Large intestine (tissue), 3 donors: ENCODE results near the gene DHRS13. TPM values are rescaled to one million over a fixed set of nuclear protein-coding genes. Genes with fewer than 3 reads are reported as not detected.

Experiments used
- DNase-seq, 2 donors: peaks; one replicate each; pipeline versions ENCODE4 v3.0.0 to v3.0.0-alpha.2; 2013
- H3K27ac ChIP-seq: one replicate; pipeline ENCODE4 v1.5.1; 2013; ENCODE audit warnings: low read length
- H3K27me3 ChIP-seq: 2 replicates; pipeline ENCODE4 v1.6.1; 2013; ENCODE audit warnings: low read length; ENCODE audit not compliant: control insufficient read depth, insufficient read depth
- H3K36me3 ChIP-seq: 2 replicates; pipeline ENCODE4 v1.6.1; 2013; ENCODE audit warnings: low read length; ENCODE audit not compliant: control insufficient read depth, insufficient read depth
- H3K4me1 ChIP-seq: one replicate; pipeline ENCODE4 v1.6.1; 2013; ENCODE audit warnings: low read length; ENCODE audit not compliant: control insufficient read depth, insufficient read depth
- H3K4me3 ChIP-seq: one replicate; pipeline ENCODE4 v1.5.1; 2013; ENCODE audit warnings: low read length
- H3K9me3 ChIP-seq: one replicate; pipeline ENCODE4 v1.6.1; 2013; ENCODE audit warnings: mild to moderate bottlenecking, low read depth, low read length, moderate library complexity; ENCODE audit not compliant: control insufficient read depth
- WGBS: methylation state at CpG from one replicate; pipeline ENCODE4 v1.1.5; 2013; ENCODE audit warnings: low lambda C conversion rate; ENCODE audit not compliant: insufficient coverage; 5-methylcytosine and 5-hydroxymethylcytosine counted together
- polyA plus RNA-seq: library from polyadenylated mRNA; unstranded; fragments of 120-200 nt; gene quantifications from one replicate; pipeline ENCODE4 v1.2.1, GENCODE V29; 2013

DHRS13 gene
- polyA plus RNA-seq, 1 donor: 8.4 TPM

DNA sequence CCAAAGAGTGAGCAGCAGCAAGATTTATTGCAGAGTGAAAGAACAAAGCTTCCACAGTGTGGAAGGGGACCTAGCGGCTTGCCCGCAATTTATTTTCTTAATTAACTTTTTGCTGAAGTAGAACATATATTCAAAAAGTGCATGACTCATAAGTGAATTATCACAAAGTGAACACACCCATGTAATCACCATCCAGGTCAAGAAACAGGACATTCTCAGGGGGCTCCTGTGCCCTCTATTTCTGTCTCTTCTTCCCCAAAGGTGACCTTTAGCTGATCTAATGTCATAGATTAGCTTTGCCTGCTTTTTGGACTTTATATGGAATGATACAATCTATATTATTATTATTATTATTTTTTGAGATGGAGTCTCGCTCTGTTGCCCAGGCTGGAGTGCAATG, 28.1 kb downstream of the DHRS13 start:
- WGBS: no CpG with 5 or more reads among the region's 3 CpGs
- no peaks in the 10 kb centered on the region for H3K9me3 ChIP-seq
- DNase-seq: no peak
- H3K27ac ChIP-seq: no peak overlapping the region
- H3K4me3 ChIP-seq: no peak overlapping the region
- peaks cover 4% of the 10 kb centered on the region for H3K4me1 ChIP-seq
- H3K36me3 ChIP-seq: peaks cover 10% of the 10 kb centered on the region
- H3K27me3 ChIP-seq: no peaks in the 10 kb centered on the region

DNA sequence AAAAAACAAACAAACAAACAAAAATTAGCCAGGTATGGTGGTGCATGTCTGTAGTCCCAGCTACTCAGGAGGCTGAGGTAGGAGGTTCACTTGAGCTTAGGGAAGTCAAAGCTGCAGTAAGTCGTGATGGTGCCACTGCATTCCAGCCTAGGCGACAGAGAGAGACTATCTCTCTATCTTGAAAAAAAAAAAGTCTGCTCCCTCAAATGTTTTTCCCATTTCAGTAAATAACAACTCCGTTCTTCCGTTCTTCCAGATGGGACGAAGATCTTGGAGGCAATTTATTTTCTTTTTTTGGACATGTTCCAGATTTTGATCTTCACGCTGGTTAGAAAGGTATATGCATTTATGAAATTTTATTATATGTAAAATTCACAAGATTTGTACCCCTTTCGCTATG, 29.0 kb downstream of the DHRS13 start:
- peaks cover under 1% of the 10 kb centered on the region for H3K36me3 ChIP-seq
- H3K27ac ChIP-seq: no peak overlapping the region
- 90% methylated on average over 4 of the region's 7 CpGs for WGBS
- H3K4me3 ChIP-seq: no peak overlapping the region
- no peaks in the 10 kb centered on the region for H3K27me3 ChIP-seq
- no peak for DNase-seq
- H3K4me1 ChIP-seq: peaks cover 4% of the 10 kb centered on the region
- H3K9me3 ChIP-seq: no peaks in the 10 kb centered on the region

DNA sequence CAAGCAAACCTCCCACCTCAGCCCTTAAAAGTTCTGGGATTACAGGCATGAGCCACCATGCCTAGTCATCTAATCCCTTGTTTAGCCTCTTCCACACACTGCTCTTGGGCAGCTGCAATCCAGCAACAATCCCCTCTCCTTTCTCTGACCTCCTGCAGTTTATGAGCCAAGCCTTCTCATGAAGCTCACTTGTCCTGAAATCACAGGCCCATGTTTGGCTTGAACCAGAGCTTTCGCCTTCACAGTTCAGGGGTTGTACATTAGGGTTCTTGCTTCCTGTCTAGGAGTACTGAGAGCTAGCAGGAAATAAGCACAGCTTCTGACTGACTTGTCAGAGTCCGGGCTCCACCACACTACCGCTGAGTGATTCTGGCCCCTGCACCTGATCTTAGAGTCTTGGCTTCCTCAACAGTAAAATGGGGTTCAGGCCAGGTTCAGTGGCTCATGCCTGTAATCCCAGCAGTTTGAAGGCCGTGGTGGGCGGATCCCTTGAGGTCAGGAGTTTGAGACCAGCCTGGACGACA, 31.8 kb downstream of the DHRS13 start:
- peak; percentile 21 to 46 for DNase-seq
- WGBS: no CpG with 5 or more reads among the region's 6 CpGs
- Histone ChIP-seq H3K36me3 (no peaks in the 10 kb centered on the region), H3K4me3 (no peak overlapping the region), H3K27ac (no peak overlapping the region), H3K9me3 (no peaks in the 10 kb centered on the region), H3K27me3 (no peaks in the 10 kb centered on the region), H3K4me1 (peaks cover 10% of the 10 kb centered on the region)

DNA sequence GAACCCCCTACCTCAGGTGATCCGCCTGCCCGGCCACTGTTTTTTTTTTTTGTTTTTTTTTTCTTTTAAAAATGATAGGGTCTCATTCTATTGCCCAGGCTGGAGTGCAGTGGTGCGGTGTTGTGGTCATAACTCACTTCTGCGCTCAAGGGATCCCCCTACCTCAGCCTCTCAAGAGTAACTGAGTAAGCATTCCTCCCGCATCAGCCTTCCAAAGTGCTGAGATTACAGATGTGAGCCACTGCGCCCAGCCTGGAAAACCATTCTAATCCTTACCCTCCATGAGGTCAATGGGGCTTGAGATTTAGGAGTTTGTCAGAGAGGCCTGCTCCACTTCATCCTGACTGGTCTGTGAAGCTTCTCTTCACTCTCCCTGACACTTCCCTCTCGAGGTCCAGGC, 35.6 kb downstream of the DHRS13 start:
- no peak overlapping the region for H3K4me3 ChIP-seq
- WGBS: 100% methylated on average over 2 of the region's 7 CpGs
- no peak for DNase-seq

DNA sequence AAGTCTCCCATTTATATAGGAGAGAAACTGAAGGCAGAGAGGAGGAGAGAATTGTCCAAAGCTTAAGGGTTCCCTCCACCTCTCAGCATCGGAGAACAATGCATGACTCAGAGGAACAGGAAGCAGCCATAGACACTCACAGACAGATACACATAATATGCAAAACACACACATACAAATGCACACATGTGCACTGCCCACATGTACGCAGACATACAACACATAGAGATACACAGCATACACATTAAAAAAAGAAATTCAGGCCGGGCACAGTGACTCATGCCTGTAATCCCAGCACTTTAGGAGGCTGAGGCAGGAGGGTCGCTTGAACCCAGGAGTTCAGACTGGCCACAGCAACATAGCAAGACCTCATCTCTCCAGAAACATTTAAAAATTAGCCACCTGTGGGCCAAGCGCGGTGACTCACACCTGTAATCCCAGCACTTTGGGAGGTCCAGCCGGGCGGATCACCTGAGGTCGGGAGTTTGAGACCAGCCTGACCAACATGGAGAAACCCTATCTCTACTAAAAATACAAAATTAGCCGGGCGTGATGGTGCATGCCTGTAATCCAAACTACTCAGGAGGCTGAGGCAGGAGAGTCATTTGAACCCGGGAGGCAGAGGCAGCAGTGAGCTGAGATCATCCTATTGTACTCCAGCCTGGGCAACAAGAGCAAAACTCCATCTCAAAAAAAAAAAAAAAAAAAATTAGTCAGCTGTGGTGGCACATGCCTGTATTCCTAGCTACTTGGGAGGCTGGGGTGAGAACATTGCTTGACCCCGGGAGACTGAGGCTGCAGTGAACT, 36.7 kb downstream of the DHRS13 start:
- peak overlapping the region; percentile 88 for H3K27ac ChIP-seq
- H3K9me3 ChIP-seq: no peaks in the 10 kb centered on the region
- peaks cover 51% of the 10 kb centered on the region for H3K4me1 ChIP-seq
- H3K4me3 ChIP-seq: no peak overlapping the region
- no peak for DNase-seq
- H3K36me3 ChIP-seq: peaks cover 4% of the 10 kb centered on the region
- WGBS: no CpG with 5 or more reads among the region's 13 CpGs
- H3K27me3 ChIP-seq: no peaks in the 10 kb centered on the region

More for the DNA sequence above, 35.6 kb downstream of the DHRS13 start:
- Histone ChIP-seq H3K36me3 (no peaks in the 10 kb centered on the region), H3K9me3 (no peaks in the 10 kb centered on the region), H3K27ac (no peak overlapping the region), H3K27me3 (no peaks in the 10 kb centered on the region), H3K4me1 (peaks cover 39% of the 10 kb centered on the region)

DNA sequence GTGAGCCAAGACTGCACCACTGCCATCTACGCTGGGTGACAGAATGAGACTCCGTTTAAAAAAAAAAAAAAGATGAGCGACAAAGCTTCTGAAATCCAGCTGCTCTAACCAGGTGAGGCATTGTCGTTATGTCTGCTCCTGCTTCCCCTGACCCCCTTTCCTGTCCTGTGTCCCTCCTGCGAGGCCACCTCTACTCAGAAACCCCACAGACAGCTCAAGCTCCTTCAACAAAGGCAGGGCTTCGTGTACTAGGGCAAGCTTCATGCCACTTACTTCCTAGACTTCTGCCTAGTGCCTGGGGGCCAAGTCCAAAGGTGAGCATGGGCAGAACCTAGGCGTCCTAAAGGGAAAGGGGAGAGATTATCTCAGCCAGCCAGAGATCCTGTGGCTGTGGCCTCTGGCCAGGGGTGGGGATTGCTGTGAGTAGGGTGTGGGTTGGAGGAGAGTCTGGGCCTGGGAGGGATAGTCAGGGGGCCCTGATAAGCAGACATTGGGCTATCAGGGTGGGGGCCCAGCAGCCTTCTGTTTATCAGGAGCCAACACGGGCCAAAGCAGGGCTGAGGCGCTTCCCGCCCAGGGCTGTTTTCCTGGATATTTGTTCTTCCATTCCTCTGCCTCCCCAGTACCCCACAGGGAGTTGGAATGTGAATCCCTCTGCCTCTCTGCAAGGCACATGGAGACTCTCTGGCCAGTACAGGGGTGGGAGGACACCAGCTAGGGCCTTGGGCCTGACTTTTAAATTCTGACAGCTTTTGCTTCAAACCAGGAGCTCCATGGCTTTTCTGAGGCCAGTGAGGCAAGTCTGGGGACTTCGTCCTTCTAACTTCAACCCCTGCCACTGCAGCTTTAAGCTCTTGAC, 37.7 kb downstream of the DHRS13 start:
- DNase-seq: peak; percentile 91 to 98
- WGBS: no CpG with 5 or more reads among the region's 11 CpGs
- Histone ChIP-seq H3K36me3 (peaks cover 11% of the 10 kb centered on the region), H3K4me1 (peaks cover 58% of the 10 kb centered on the region), H3K27me3 (no peaks in the 10 kb centered on the region), H3K9me3 (no peaks in the 10 kb centered on the region), H3K27ac (peak overlapping the region; percentile 88), H3K4me3 (no peak overlapping the region)

DNA sequence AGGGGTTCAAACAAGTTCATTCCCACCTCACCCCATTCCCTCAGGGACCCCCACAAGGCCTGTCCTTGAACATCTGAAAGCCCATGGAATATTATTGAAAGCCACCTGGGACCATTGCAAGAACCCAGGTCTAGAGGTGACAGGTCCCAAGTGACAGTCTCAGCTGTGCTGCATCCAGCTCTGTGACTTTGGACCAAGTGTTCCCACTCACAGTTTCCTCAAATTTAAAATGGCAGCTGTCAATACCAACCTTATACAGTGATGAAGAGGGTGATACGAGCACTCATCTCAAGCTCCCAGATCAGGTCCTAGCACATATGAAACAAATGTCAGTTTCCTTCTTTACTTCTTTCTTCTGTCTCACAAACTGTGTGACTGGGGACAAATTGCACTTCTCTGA, 38.9 kb downstream of the DHRS13 start:
- Histone ChIP-seq H3K4me1 (peaks cover 58% of the 10 kb centered on the region), H3K9me3 (no peaks in the 10 kb centered on the region), H3K36me3 (peaks cover 15% of the 10 kb centered on the region), H3K27ac (peak overlapping the region; percentile 88), H3K4me3 (no peak overlapping the region), H3K27me3 (no peaks in the 10 kb centered on the region)
- DNase-seq: no peak
- no CpG with 5 or more reads among the region's 1 CpG for WGBS

DNA sequence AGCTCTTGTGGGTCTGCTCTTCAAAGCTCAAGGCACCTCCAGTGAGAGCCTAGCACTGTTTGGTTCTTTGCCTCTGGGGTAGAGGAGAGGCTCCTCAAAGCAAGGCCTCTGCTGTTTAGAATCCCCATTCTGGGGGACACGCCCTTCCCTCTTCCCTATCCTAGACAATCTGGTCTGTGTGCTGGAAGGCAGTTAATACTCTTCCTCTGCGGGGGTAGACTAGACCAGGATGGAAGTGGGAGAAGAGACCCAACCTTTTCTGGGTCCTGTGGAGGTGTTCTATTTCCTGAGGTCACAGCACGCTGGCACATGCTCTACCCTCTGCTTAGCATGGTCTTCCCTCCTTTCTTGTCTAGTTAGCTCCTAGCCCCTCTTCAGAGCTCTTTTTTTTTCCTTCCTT, 40.3 kb downstream of the DHRS13 start:
- Histone ChIP-seq H3K4me1 (peaks cover 58% of the 10 kb centered on the region), H3K36me3 (peaks cover 29% of the 10 kb centered on the region), H3K27ac (peak overlapping the region; percentile 45), H3K9me3 (no peaks in the 10 kb centered on the region), H3K4me3 (no peak overlapping the region), H3K27me3 (no peaks in the 10 kb centered on the region)
- DNase-seq: no peak
- 100% methylated on average over 1 of the region's 3 CpGs for WGBS

DNA sequence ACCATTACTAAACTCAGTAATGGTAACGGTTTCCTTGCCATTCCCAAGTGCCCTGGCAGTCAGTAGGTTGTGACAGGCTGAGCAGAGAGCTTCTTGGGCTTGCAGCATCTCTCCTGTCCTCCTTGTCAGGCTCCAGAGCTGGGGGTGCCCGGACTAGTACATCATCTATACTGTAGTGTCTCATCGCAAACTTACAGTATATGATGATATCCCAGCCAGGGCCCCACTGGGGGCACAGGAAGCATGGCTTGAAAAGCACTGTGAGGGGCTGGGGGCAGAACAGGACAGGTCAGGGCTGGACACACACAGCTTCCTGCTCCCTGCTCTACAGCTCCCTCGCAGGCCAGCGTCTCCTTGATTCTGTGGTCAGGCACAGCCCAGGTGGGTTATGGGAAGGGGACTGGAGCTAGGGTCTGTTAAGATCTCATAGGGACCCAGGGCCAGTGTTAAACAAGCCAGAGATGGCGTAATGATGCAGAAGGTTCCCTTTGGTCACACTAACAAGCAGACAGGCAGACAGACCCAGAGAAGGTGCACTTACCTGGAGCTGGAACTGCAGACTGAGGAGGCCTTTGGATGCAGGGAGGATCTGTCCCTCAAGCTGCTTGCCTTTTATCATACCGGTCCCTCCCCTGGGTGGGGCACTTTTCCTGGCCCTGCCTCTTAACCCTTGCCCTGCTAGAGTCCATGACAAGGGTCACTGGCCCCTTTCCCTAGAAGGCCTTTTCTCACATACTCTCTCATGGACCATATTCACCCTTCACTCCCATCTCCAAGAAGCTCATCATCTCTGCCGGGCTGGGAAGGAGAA, 41.3 kb downstream of the DHRS13 start:
- peak in 1 of 2 donors; percentile 65 for DNase-seq
- WGBS: 100% methylated on average over 1 of the region's 8 CpGs
- Histone ChIP-seq H3K9me3 (no peaks in the 10 kb centered on the region), H3K27ac (peak overlapping the region; percentile 45), H3K27me3 (no peaks in the 10 kb centered on the region), H3K4me3 (no peak overlapping the region), H3K36me3 (peaks cover 29% of the 10 kb centered on the region), H3K4me1 (peaks cover 57% of the 10 kb centered on the region)

DNA sequence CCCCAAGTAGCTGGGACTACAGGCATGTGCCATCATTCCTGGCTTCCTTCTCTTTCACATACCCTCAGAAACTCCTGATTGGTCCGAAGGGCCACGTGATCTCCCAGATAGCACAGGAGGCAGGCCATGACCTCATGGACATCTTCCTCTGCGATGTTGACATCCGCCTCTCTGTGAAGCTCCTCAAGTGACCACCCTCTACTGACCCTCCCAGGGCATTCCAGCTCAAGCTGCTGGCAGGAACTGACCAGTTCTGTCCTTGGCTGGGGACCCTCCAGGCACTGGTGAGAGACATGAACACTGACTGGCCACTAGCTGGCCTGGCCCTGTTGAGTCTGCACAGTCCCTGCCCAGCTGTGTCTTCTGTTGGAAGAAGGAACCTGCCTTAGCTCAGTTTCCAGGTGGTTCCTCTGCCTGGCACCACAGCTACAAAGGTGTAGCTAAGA, 42.5 kb downstream of the DHRS13 start:
- Histone ChIP-seq H3K4me1 (peaks cover 45% of the 10 kb centered on the region), H3K9me3 (no peaks in the 10 kb centered on the region), H3K27me3 (no peaks in the 10 kb centered on the region), H3K4me3 (no peak overlapping the region), H3K27ac (no peak overlapping the region), H3K36me3 (peaks cover 34% of the 10 kb centered on the region)
- WGBS: no CpG with 5 or more reads among the region's 4 CpGs
- no peak for DNase-seq
